Activated CD8-positive, alpha-beta memory T cell treated with anti-CD3 and anti-CD28 coated beads for 24 hours (primary cell): ENCODE data around the gene GPC2.

Experiments
- DNase-seq: peaks from one replicate; pipeline ENCODE4 v3.0.0-alpha.2; 2020

Gene GPC2

GRCh38 chr7:100166970-100167911, 9.9 kb downstream of the GPC2 start:
- DNase-seq = no peak

- DNase-seq = no peak
Observed at GRCh38 chr7:100166317-100166940, 10.8 kb downstream of the GPC2 start.

DNA sequence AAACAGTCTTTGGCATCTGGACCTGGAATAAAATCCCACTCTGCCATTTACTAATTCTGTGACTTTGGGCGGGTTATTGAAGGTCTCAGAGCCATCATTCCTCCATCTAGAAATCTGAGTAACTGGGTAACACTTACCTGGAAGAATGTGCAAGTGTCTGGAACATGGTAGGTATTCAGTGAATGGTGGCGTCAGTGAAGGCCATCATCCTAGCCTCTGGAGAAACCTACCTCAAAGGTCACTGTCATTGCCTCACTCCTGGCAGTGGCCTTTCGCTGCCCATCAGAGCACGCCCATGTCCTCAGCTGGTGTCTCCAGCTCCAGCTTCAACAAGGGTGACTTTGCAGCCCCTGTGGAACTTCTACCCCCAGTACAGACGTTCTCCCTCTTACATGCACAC, 13.3 kb downstream of the GPC2 start:
- DNase-seq = no peak

DNA sequence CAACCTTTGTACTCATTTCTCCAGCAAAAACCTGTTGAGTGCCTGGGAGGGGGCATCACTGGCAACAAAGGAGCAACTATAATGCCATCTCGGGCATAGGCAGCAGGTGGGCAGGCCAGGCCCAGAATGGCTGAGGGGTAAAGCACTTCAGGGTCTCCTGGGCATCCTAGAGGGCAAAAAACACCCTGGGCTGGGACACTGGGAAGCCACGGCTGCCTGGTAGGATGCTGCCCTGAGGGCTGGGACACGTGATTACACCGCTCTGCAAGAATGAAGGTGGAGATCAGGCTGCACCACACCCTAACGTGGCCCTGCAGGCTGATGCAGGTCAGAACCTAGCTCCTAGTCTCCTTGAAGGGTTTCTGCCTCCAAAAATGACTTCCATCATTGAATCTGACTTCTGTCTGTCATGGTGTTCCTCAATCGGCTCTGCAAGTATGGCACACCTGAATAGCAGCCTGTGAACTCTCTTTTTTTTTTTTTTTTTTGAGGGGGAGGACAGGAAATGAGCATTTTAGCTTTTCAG, 14.1 kb downstream of the GPC2 start:
- DNase-seq = no peak

GRCh38 chr7:100160067-100160466, 17.1 kb downstream of the GPC2 start:
- no peak for DNase-seq

DNA sequence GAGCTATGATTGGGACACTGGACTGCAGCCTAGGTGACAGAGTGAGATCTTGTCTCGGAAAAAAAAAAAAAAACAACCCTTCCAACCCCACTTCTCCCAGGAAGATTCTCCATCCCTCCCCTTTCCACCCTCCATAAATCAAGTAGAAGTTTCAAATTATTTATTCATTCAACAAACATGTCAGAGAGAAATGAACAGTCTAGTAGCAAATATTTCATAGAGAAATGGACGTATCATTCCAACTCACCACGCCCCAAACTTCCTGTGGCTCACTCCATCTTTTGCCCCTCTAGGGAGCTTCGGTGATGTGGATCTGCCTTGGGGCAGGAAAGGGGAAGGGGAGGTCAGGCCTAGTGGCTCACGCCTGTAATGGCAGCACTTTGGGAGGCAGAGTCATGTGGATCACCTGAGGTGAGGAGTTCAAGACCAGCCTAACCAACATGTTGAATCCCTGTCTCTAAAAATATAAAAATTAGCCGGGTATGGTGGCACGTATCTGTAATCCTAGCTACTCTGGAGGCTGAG, 18.0 kb downstream of the GPC2 start:
- DNase-seq = no peak

GRCh38 chr7:100158229-100159098, 18.7 kb downstream of the GPC2 start, which contains the start of gene TRAPPC14:
Gene TRAPPC14 (minus strand): TSS chr7:100158723. CDS start chr7:100158499, 224 bp downstream.
- DNase-seq = peak; percentile 97

- DNase-seq = no peak
Observed at GRCh38 chr7:100157334-100158228, 19.6 kb downstream of the GPC2 start.

DNA sequence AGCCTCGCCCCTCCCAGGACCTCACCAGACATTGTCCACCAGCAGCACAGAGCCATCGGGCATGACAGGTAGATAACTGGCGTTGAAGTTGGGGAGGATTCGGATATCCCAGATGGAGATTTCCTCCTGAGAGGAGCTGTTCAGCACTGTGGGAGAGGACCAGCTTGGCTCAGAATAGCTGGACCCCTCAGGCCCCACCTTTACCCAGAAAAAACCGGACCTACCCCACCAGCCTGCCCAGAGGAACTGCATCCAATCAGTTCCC, 20.2 kb downstream of the GPC2 start:
- no peak for DNase-seq

GRCh38 chr7:100156331-100157068, 20.7 kb downstream of the GPC2 start:
- DNase-seq = no peak

GRCh38 chr7:100155553-100156317, 21.4 kb downstream of the GPC2 start:
- no peak for DNase-seq

GRCh38 chr7:100154651-100155491, 22.3 kb downstream of the GPC2 start:
- no peak for DNase-seq

GRCh38 chr7:100153708-100154535, 23.3 kb downstream of the GPC2 start:
- DNase-seq = no peak

DNA sequence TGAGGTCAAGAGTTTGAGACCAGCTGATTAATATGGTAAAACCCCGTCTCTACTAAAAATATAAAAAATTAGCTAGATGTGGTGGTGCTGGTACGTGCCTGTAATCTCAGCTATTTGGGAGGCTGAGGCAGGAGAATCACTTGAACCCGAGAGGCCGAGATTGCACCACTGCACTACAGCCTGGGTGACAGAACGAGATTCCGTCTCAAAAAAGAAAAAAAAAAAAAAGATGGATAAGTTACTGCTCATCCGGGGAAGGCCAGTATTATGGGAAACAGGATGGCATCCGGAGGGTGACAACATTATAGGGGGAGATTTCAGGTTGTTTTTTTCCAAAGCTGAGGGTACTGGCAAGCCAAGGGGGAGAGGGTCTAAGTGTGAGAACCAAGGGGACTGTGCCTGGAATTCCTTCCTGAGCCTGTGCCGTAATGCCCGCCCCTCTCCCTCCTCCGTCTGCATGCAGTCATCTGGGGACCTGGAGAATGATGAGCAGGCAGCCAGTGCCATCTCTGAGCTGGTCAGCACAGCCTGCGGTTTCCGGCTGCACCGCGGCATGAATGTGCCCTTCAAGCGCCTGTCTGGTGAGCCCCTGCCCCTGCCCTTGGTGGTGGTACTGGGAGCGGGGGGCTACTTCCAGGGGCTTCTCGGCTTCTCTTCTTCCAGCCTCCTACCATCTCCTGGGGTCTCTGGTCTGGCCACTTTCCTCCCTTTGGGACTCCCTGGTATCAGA, 24.1 kb downstream of the GPC2 start:
- DNase-seq = no peak

DNA sequence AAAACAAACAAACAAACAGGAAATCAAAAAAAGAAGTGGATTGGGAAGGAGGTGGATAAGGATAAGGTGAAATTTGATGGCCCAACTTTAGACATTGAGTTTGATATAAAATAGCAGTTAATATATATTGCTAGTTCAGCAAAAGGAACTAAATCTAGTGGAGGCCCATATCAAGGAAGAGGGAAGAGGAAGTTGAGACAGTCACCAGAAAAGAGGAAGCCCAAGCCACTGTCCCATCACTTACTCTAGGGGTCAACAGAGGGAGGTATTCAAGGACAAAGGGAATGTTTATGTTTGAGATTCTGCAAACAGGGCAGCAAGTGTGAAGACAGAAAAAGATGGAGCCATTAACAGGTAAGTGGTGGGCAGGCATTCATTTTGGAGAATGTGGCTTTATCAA, 24.8 kb downstream of the GPC2 start:
- no peak for DNase-seq

GRCh38 chr7:100148559-100149328, 28.4 kb downstream of the GPC2 start, which contains the start of gene LAMTOR4:
Gene LAMTOR4 (plus strand): TSS chr7:100148918. CDS start chr7:100148973, 55 bp downstream.
- DNase-seq = peak; percentile 95

GRCh38 chr7:100148225-100148558, 29.0 kb downstream of the GPC2 start:
- DNase-seq = no peak
